MCF 10A (cell line): Measurements from ENCODE around the gene CA14. TPM values are rescaled to one million over a fixed set of nuclear protein-coding genes. Genes with fewer than 3 reads are reported as not detected.

ENCODE experiments used
- BruUV-seq: library from RNA; stranded (reverse); fragments of 400-500 nt; replicated peaks from 2 replicates; lab custom pipeline; 2021; lab: Mats Ljungman, UMichigan
- CTCF ChIA-PET: fragments of 300-600 bp; sonication (Branson Sonifier 250); formaldehyde crosslinking; extraction: SDS; loops from one replicate; lab custom pipeline; 2021; ENCODE audit warnings: antibody characterized with exemption, inconsistent platforms; lab: Yijun Ruan, JAX
- POLR2A ChIA-PET: fragments of 300-600, 350-650 bp; sonication (Branson Sonifier 250); formaldehyde crosslinking; extraction: SDS; loops from one replicate; lab custom pipeline; 2020; ENCODE audit warnings: antibody characterized with exemption, inconsistent platforms; lab: Yijun Ruan, JAX
- DNase-seq: peaks from one replicate; pipeline ENCODE4 v3.0.0-alpha.2; 2018; ENCODE audit not compliant: unreplicated experiment
- H3K27ac Mint-ChIP-seq: one replicate; pipeline ENCODE4 v1.8.0; 2022; ENCODE audit warnings: mild to moderate bottlenecking, low read depth, mixed read lengths; ENCODE audit not compliant: unreplicated experiment
- H3K27me3 Mint-ChIP-seq: one replicate; pipeline ENCODE4 v1.8.0; 2022; ENCODE audit warnings: mixed read lengths; ENCODE audit not compliant: insufficient read depth, unreplicated experiment
- H3K36me3 Mint-ChIP-seq: one replicate; pipeline ENCODE4 v1.8.0; 2022; ENCODE audit warnings: mild to moderate bottlenecking, moderate library complexity, mixed read lengths; ENCODE audit not compliant: insufficient read depth, unreplicated experiment
- H3K4me1 Mint-ChIP-seq: one replicate; pipeline ENCODE4 v1.8.0; 2022; ENCODE audit warnings: mixed read lengths; ENCODE audit not compliant: insufficient read depth, unreplicated experiment
- H3K4me3 Mint-ChIP-seq: one replicate; pipeline ENCODE4 v1.8.0; 2022; ENCODE audit warnings: mild to moderate bottlenecking, moderate library complexity, mixed read lengths; ENCODE audit not compliant: unreplicated experiment
- H3K9me3 Mint-ChIP-seq: one replicate; pipeline ENCODE4 v1.8.0; 2022; ENCODE audit warnings: mixed read lengths; ENCODE audit not compliant: unreplicated experiment
- CTCF ChIP-seq: fragments of 200-600 bp; IDR thresholded peaks from one replicate; pipeline ENCODE4 v1.8.0; 2022; ENCODE audit warnings: antibody characterized with exemption, mild to moderate bottlenecking; ENCODE audit not compliant: unreplicated experiment
- intact Hi-C: fragments of 100-400 bp; cut with micrococcal nuclease; formaldehyde crosslinking; loops from 2 replicates; pipeline ENCODE4 v1.14.1; 2022
- total RNA-seq: library from RNA; stranded (reverse); gene quantifications from 2 replicates; pipeline ENCODE4 v1.2.3, GENCODE V29; 2022

CA14 gene
- total RNA-seq, 1 experiment from 2014 or later: 0.26 TPM

DNA sequence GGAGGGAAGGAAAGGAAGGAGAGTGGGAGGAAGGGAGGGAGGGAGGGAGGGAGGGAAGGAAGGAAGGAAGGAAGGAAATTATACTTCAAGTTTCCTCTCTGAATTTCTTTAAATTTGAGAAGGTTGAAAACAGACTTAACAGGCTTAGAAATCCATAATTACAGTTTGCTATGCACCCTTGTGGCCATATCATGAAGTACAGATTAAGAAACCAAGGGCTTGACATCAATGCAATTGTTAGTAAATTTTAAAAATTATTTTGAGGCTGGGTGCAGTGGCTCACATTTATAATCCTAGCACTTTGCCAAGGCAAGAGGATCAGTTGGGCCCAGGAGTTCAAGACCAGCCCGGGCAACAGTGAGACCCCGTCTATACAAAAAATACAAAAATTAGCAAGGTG, 36.0 kb upstream of the CA14 start:
- DNase-seq: peak; percentile 38
- Mint-ChIP-seq H3K4me1 (no peaks in the 10 kb centered on the region), H3K4me3 (no peak overlapping the region), H3K27ac (no peak overlapping the region), H3K27me3 (no peaks in the 10 kb centered on the region), H3K9me3 (no peaks in the 10 kb centered on the region), H3K36me3 (peaks cover 71% of the 10 kb centered on the region)
- intact Hi-C loops: no loop called here
- TF ChIP-seq CTCF: peak; percentile 43
- POLR2A ChIA-PET: interaction anchor here (1.5 to 1.9 kb wide), 2 partner anchors 9 to 12 kb away, joined by 3 to 11 read pairs; no protein-coding TSS in a partner anchor
- BruUV-seq: no TSS peak
- CTCF ChIA-PET: interaction anchor here (0.6 to 2.0 kb wide), 7 partner anchors 9 to 244 kb away, joined by 3 to 9 read pairs (median 3); no protein-coding TSS in a partner anchor

DNA sequence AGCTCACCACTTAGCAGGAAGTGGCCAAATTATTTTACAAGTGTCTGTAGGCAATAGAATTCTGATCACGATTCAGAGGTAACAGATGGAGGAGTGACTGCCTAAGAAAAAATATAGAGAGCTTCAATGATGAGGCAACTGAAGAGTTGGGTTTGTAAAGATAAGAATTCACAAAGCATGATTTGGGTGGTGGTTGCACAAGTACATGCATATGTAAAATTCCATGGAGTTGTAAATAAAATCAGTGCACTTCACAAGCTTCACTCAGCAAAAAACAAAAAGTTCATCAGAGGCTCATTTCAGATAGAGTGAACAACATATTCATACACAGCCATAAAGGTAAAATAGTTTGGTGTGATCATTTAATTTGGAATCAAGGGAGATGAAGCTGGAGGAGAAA, 32.6 kb upstream of the CA14 start:
- ChIA-PET CTCF (interaction anchor here (1.0 to 1.8 kb wide), 6 partner anchors 9 to 153 kb away, joined by 3 to 7 read pairs (median 5); no protein-coding TSS in a partner anchor), POLR2A (interaction anchor here (0.6 to 2.7 kb wide), 2 partner anchors 8 to 10 kb away, joined by 3 to 33 read pairs; partner anchors contain the start of gene ANP32E)
- Mint-ChIP-seq H3K9me3 (no peaks in the 10 kb centered on the region), H3K4me1 (no peaks in the 10 kb centered on the region), H3K27ac (no peak overlapping the region), H3K36me3 (peaks cover 97% of the 10 kb centered on the region), H3K4me3 (no peak overlapping the region), H3K27me3 (no peaks in the 10 kb centered on the region)
- no peak for TF ChIP-seq CTCF
- no TSS peak for BruUV-seq
- intact Hi-C loops: no loop called here
- no peak for DNase-seq

GRCh38 chr1:150225546-150225945, 32.0 kb upstream of the CA14 start:
- POLR2A ChIA-PET: interaction anchor here (2.7 kb wide), 1 partner anchor 10 kb away, joined by 33 read pairs; the partner anchor contains the start of gene ANP32E
- H3K36me3 Mint-ChIP-seq: peaks cover 97% of the 10 kb centered on the region

GRCh38 chr1:150226486-150226885, 31.1 kb upstream of the CA14 start:
- POLR2A ChIA-PET: no interaction called here
- no peak for DNase-seq
- Mint-ChIP-seq H3K27ac (no peak overlapping the region), H3K4me3 (no peak overlapping the region), H3K36me3 (peaks cover 93% of the 10 kb centered on the region), H3K9me3 (no peaks in the 10 kb centered on the region), H3K4me1 (no peaks in the 10 kb centered on the region), H3K27me3 (no peaks in the 10 kb centered on the region)
- CTCF ChIA-PET: interaction anchor here (0.6 kb wide), 1 partner anchor 54 kb away, joined by 3 read pairs; no protein-coding TSS in a partner anchor
- no TSS peak for BruUV-seq
- intact Hi-C loops: no loop called here
- TF ChIP-seq CTCF: no peak

More at GRCh38 chr1:150225546-150225945, 32.0 kb upstream of the CA14 start:
- no peak overlapping the region for H3K4me3 Mint-ChIP-seq
- no peaks in the 10 kb centered on the region for H3K4me1 Mint-ChIP-seq
- CTCF ChIA-PET: interaction anchor here (0.6 to 1.8 kb wide), 4 partner anchors 8 to 53 kb away, joined by 3 to 7 read pairs (median 3); no protein-coding TSS in a partner anchor
- no peak overlapping the region for H3K27ac Mint-ChIP-seq
- no peaks in the 10 kb centered on the region for H3K9me3 Mint-ChIP-seq
- BruUV-seq: no TSS peak
- intact Hi-C loops: no loop called here
- no peak for DNase-seq
- H3K27me3 Mint-ChIP-seq: no peaks in the 10 kb centered on the region
- no peak for TF ChIP-seq CTCF
